T-helper 17 cell (primary cell): ENCODE results near the gene CNPY2. TPM values are rescaled to one million over a fixed set of nuclear protein-coding genes. Genes with fewer than 3 reads are reported as not detected.
A peak's percentile ranks its signal among the peaks of the same experiment; 100 is the strongest.
"Not testable (repeated sequence)": the region's sequence is repeated elsewhere in the genome, so short reads cannot be mapped to it uniquely, and the experiment has no call there.

Experiments
- ATAC-seq: fragments of 150-1000 bp; cut with Tn5 transposase; 2 replicates; pipeline ENCODE4 v1.10.0; 2021; ENCODE audit warnings: mild to moderate bottlenecking, moderate library complexity
- DNase-seq, 3 donors: peaks; one replicate each; pipeline versions ENCODE4 v3.0.0 to v3.0.0-alpha.2; 2020 to 2021
- H3K9me3 ChIP-seq: one replicate; pipeline ENCODE4 v1.7.0; 2013; ENCODE audit warnings: low read length, mild to moderate bottlenecking; ENCODE audit not compliant: control insufficient read depth, poor library complexity, severe bottlenecking
- H3K27ac Mint-ChIP-seq: one replicate; pipeline ENCODE4 v1.8.0; 2022; ENCODE audit warnings: mild to moderate bottlenecking, moderate library complexity, mixed read lengths
- H3K27me3 Mint-ChIP-seq: one replicate; pipeline ENCODE4 v1.8.0; 2022; ENCODE audit warnings: mixed read lengths
- H3K36me3 Mint-ChIP-seq: one replicate; pipeline ENCODE4 v1.8.0; 2022; ENCODE audit warnings: low read depth, mixed read lengths
- H3K4me1 Mint-ChIP-seq: one replicate; pipeline ENCODE4 v1.8.0; 2022; ENCODE audit warnings: mild to moderate bottlenecking, mixed read lengths
- H3K4me3 Mint-ChIP-seq: one replicate; pipeline ENCODE4 v1.8.0; 2022; ENCODE audit warnings: mild to moderate bottlenecking, moderate library complexity, mixed read lengths
- total RNA-seq, 4 donors: library from RNA in 2 of 4; stranded (reverse) in 2 of 4; gene quantifications; one replicate each; pipeline ENCODE4 v1.2.3 and lab custom pipeline; 2022 to 2026

Gene CNPY2
- total RNA-seq, 2 donors from 2014 or later: 47.4 to 53.4 TPM

DNA sequence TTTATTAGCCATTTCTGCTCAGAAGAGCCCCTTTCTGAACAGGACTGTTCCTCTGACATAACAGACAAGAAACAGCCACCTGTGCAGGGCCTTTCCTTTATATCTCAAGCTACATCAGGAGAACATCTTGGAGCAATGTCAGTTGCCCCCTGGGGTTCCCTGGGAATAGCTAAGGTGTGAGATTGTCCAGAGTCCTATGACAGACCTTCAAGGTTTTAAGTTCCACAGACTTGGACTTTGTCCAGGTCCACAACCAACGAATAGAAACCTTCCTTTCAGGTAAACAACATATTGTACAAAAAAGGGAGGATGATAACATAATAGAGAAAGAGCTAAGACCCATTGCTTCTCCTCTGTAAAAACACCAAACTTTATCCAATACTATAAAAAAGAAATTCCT lies 25.8 kb upstream of the CNPY2 start:
- Mint-ChIP-seq H3K27ac (peak overlapping the region; percentile 100), H3K4me3 (no peak overlapping the region), H3K27me3 (no peaks in the 10 kb centered on the region), H3K4me1 (peaks cover 40% of the 10 kb centered on the region), H3K36me3 (peaks cover 8% of the 10 kb centered on the region)
- ATAC-seq (no peak), DNase-seq (no peak)
- no peaks in the 10 kb centered on the region for H3K9me3 ChIP-seq

DNA sequence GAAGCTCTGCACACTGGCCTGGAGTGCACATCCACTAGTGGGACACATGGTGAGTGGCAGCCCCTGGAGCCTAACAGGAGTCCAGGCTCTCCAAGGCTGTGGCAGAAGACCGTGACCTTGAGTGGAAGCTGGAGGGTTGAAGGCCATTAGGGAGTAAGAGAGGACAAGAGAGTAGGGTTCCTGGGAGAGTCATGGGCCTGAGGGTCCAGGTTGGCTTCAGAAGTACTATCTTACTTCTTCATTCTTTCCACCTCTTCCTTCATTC lies 23.3 kb upstream of the CNPY2 start:
- ATAC-seq: no peak
- Mint-ChIP-seq H3K27me3 (no peaks in the 10 kb centered on the region), H3K36me3 (peaks cover 8% of the 10 kb centered on the region), H3K4me3 (peak overlapping the region; percentile 91), H3K4me1 (peaks cover 42% of the 10 kb centered on the region), H3K27ac (peak overlapping the region; percentile 100)
- H3K9me3 ChIP-seq: no peaks in the 10 kb centered on the region
- DNase-seq: no peak

DNA sequence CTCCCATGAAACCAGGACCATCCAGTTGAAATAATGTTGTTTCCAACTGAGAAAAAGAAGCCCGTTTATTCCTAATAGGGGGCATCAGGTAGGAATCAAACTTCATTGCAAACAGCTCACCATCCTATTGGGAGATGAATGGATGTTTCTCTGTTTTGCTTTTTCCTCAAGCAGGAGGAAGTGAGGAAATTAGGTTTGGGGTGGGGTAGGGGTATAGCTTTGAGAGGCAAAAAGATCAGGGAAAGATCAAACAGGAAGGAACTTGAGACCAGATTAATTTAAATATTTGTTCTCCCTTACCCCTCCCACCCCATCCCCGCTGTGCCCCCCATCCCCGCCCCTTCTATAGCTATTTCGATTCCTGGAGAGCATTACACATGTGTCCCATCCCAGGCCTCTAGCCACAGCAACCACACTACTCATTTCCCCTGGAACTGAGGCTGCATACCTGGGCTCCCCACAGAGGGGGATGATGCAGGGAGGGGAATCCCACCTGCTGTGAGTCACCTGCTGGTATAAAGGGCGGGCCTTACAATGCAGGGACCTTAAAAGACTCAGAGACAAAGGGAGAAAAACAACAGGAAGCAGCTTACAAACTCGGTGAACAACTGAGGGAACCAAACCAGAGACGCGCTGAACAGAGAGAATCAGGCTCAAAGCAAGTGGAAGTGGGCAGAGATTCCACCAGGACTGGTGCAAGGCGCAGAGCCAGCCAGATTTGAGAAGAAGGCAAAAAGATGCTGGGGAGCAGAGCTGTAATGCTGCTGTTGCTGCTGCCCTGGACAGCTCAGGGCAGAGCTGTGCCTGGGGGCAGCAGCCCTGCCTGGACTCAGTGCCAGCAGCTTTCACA lies 22.7 kb upstream of the CNPY2 start, which contains the start of gene IL23A:
Gene IL23A (plus strand): TSS at position 577 of the 850 bp plus-strand sequence. CDS start 161 bp downstream, at position 738.
- DNase-seq: peak; percentile 64 to 86 (median 72)
- no peaks in the 10 kb centered on the region for H3K27me3 Mint-ChIP-seq
- H3K4me1 Mint-ChIP-seq: peaks cover 45% of the 10 kb centered on the region
- ATAC-seq: peak; percentile 81
- peak within 1 kb of the TSS; percentile 91 for H3K4me3 Mint-ChIP-seq
- H3K9me3 ChIP-seq: no peaks in the 10 kb centered on the region
- H3K36me3 Mint-ChIP-seq: peaks cover 8% of the 10 kb centered on the region
- H3K27ac Mint-ChIP-seq: peak within 1 kb of the TSS; percentile 100

DNA sequence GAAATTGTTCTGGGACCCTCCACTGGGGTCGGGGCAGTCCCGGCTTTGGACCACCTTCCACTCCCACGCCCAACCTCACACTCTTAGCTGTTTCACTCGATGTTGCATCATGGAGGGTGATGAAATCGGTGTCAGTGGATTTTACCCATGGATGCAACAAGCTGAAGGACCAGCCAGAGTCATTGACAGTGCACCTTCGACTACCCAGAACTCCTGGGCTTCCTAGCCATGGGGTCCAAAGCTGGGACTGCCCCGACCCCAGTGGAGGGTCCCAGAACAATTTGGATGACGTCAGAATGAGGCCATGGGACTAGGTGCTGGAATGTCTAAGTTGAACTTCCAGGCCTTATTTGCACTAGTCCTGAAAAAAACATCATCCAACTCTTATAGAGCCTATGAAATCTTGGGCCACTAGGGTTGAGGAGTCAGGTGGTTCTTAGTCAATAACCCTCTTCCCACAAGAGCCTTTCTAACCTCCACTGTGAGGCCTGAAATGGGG lies 22.0 kb upstream of the CNPY2 start:
- no peak for ATAC-seq
- H3K4me3 Mint-ChIP-seq: peak overlapping the region; percentile 91
- no peaks in the 10 kb centered on the region for H3K27me3 Mint-ChIP-seq
- H3K9me3 ChIP-seq: no peaks in the 10 kb centered on the region
- peaks cover 3% of the 10 kb centered on the region for H3K36me3 Mint-ChIP-seq
- DNase-seq: no peak
- H3K27ac Mint-ChIP-seq: peak overlapping the region; percentile 100
- H3K4me1 Mint-ChIP-seq: peaks cover 48% of the 10 kb centered on the region

DNA sequence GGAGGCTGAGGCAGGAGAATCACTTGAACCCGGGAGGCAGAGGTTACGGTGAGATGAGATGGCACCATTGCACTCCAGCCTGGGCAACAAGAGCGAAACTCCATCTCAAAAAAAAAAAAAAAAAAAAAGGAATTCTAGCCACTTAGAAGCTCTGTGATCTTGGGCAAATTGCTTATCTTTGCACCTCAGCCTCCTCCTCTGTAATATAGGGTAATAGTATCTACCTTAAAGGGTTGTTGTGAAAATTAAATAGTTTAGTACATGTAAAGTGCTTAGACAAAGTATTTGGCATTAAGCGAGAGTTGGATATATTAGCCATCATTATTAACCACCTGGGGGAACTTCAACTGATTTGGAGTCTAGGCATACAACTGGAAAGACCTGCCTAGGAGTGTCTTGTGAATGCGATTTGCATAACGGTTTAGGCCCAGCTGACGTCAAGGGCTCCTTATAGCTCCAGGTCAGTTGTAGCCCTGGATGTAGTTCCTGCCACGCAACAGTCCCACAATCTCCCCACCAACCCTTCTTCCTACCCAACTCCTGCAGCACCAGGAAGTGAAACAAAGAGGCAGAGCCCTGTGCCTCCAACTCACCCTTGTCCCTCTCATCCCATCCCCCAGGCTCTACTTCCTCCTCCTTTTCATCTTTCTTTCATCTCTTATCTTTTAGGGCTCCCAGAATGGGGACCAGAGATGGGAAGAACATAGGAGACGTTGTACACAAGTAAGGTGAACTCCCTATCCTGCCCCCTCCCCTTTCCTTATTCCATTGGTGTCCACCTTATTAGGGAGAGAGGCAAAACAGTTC lies 20.8 kb upstream of the CNPY2 start:
- DNase-seq (no peak), ATAC-seq (no peak)
- Mint-ChIP-seq H3K27ac (peak overlapping the region; percentile 100), H3K27me3 (no peaks in the 10 kb centered on the region), H3K36me3 (peaks cover 3% of the 10 kb centered on the region), H3K4me1 (peaks cover 50% of the 10 kb centered on the region), H3K4me3 (no peak overlapping the region)
- H3K9me3 ChIP-seq: no peaks in the 10 kb centered on the region

DNA sequence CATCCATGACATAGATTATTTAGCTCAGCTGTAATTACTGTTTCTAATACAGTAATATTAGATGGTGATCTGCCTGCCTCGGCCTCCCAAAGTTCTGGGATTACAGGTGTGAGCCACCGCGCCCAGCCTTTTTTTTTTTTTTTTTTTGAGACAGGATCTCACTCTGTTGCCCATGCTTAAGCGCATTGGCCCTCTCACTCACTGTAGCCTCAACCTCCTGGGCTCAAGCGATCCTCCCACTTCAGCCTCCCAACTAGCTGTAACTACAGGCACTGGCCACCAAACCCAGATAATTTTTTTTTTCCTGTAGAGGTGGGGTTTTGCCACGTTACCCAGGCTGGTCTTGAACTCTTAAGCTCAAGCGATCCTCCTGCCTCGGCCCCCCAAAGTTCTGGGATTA lies 19.7 kb upstream of the CNPY2 start:
- DNase-seq, H3K9me3 ChIP-seq, ATAC-seq, H3K4me3 Mint-ChIP-seq, H3K27me3 Mint-ChIP-seq, H3K36me3 Mint-ChIP-seq: not testable (repeated sequence)
- Mint-ChIP-seq H3K27ac (peak overlapping the region; percentile 100), H3K4me1 (peaks cover 48% of the 10 kb centered on the region)

DNA sequence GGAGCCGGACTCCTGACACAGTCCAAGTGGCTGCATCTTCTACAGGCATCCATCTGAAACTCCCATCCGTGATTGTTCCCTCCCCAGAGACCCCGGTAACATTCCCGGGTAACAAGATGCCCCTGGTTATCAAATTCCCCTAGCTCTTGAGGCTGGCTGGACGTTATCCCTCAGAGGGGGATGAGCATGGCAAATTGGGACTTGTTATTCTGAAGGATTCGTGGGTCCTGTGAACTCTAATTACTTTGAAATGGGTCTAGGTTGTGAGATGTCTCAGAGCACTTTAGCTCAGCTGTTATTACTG lies 18.7 kb upstream of the CNPY2 start:
- peaks cover 41% of the 10 kb centered on the region for H3K4me1 Mint-ChIP-seq

DNA sequence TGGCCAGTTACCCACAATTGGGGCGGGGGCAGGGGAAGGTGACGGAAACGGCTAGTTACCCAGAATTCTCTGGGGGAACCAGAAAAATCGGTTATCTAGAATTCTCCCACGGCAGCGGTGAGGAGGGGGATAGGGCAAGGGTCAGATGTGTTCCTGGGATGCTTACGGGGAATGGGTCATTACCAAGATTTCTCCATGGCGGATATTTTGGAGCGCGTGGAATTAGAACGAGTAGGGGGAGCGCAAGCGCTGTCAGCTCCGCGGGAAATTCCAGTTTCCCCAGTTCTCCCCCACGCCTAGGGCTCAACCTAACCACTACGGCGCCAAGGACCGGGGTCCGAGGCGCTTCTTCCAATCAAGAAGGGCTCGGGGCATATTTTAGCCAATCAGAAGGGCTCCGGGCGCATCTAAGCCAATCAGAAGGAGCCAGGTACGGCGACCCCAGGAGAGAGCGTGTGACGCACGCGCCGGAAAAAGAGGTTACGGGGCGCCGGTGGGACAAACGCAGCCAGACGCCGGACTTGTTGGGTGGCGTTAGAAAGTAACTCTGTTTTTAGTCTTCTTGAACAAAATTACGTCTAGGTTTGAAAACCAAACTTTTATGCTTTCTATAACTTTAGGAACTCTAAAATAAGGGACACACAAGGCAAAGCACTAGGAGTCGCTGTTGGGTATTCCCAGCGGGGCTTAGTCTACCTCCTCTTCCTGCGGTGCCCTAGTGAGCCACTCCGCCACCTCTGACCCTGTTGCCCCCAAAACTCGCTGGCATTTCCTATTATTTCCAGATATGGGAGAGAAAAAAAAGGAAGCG lies 18.1 kb upstream of the CNPY2 start, which contains the start of gene PAN2:
Gene PAN2 (minus strand): TSS at position 322 of the 811 bp plus-strand sequence. CDS start 906 bp downstream, outside the sequence.
- Mint-ChIP-seq H3K36me3 (peaks cover 3% of the 10 kb centered on the region), H3K27ac (peak within 1 kb of the TSS; percentile 100), H3K27me3 (no peaks in the 10 kb centered on the region), H3K4me3 (peak within 1 kb of the TSS; percentile 90), H3K4me1 (peaks cover 36% of the 10 kb centered on the region)
- DNase-seq (peak; percentile 77 to 89 (median 85)), ATAC-seq (peak; percentile 86)
- H3K9me3 ChIP-seq: no peaks in the 10 kb centered on the region

More for the DNA sequence above, 18.7 kb upstream of the CNPY2 start:
- Mint-ChIP-seq H3K36me3 (peaks cover 3% of the 10 kb centered on the region), H3K4me3 (peak overlapping the region; percentile 90), H3K27ac (peak overlapping the region; percentile 100), H3K27me3 (no peaks in the 10 kb centered on the region)
- DNase-seq (no peak), ATAC-seq (no peak)
- H3K9me3 ChIP-seq: no peaks in the 10 kb centered on the region

DNA sequence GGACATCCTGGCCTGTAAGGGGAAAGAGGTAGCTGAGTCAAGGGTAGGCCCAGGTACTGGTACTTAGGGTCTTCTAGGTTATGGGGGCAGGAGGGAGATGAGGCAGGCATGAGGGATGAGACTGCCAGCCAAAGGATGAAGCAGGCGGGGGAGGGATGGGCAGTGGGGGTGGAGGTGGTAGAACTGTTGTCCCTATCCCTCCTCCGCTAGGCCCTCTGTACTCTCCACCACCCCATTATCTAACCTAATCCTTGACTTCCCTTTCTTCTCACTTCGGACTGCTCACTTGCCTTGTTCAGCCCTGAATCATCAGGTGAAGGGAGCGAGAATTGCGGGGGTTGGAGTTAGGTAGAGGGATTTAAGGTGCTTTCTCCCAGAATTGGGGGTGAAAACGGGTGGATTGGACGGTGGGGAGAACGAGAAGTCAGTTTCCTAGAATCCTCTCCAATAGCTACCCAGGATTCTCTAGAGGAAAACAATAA lies 17.4 kb upstream of the CNPY2 start:
- H3K27ac Mint-ChIP-seq: peak overlapping the region; percentile 100
- H3K27me3 Mint-ChIP-seq: no peaks in the 10 kb centered on the region
- H3K36me3 Mint-ChIP-seq: no peaks in the 10 kb centered on the region
- peak overlapping the region; percentile 90 for H3K4me3 Mint-ChIP-seq
- no peaks in the 10 kb centered on the region for H3K9me3 ChIP-seq
- no peak for ATAC-seq
- DNase-seq: no peak
- H3K4me1 Mint-ChIP-seq: peaks cover 30% of the 10 kb centered on the region

DNA sequence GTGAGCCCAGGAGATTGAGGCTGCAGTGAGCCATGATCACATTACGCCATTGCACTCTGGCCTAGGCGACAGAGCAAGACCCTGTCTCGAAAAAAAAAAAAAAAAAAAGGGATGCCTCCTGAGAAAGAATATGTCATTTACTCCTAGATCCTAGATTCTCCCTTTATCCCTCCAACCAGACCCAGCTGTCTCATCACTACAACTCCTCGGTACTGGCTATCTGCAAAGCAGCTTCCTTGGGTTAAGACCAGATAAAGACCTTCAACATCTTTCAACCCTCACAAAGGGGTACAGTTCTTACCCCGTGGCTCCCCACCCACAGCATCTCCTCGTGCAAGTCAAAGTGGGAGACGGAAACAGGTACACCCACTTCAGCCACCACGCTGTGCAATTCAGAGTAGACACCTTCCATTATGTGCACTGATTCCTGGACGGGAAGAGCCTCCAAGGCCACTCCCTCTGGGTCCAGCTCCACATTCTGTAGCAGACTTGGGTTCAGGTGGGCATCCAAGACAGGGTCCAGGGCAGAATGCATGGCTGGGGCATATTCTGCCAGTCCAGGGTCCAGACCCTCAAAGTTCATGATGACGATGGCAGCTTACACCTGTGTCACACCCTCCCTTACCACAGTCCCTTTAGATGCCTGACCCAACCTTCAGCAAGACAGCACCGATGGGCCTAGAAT lies 16.9 kb upstream of the CNPY2 start:
- DNase-seq: no peak
- Mint-ChIP-seq H3K27ac (peak overlapping the region; percentile 100), H3K4me1 (peaks cover 28% of the 10 kb centered on the region), H3K36me3 (peaks cover 5% of the 10 kb centered on the region), H3K27me3 (no peaks in the 10 kb centered on the region), H3K4me3 (peak overlapping the region; percentile 90)
- ATAC-seq: no peak
- H3K9me3 ChIP-seq: no peaks in the 10 kb centered on the region

DNA sequence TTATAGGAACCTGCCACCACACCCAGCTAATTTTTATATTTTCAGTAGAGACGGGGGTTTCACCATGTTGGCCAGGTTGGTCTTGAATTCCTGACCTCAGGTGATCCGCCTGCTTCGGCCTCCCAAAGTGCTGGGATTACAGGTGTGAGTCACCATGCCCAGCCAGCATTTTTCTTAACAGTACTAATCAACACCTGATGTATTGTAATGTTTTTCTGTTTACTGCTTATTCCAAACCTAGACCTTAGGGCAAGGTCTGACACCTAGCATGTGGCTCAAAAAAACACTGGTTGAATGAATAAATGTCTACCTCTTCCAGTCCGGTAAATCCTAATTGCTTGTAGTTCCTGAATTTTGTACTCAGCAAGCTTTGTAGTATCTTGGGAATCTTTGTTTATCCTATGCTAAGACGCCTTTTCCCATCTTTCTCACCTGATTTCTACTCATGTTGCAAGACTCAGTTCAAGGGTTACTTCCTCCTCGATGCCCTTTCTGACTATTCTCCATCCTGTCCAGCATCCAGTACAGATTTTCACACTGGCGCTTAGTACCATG lies 15.2 kb upstream of the CNPY2 start:
- no peaks in the 10 kb centered on the region for H3K27me3 Mint-ChIP-seq
- H3K9me3 ChIP-seq: no peaks in the 10 kb centered on the region
- peak overlapping the region; percentile 100 for H3K27ac Mint-ChIP-seq
- H3K36me3 Mint-ChIP-seq: peaks cover 15% of the 10 kb centered on the region
- DNase-seq (no peak), ATAC-seq (no peak)
- no peak overlapping the region for H3K4me3 Mint-ChIP-seq
- H3K4me1 Mint-ChIP-seq: peaks cover 30% of the 10 kb centered on the region

DNA sequence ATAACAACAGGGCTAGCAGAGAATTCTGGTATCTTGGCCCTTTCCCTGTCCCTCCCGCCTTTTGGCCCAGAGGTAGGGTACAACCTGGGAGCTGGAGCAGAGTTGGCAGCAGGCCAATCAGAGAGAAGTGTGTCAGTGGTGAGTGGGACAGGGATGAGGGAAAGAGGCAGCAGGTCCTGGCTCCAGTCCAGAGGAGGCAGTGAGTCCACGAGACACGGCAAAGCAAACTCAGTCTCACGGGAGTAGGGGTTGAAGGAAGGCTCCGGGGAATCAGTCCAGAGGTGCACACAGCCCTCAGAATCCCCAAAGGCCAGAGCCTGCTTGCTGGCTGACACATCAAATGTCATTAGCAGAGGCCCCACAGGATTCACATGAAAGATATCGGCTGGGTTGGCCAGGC lies 10.7 kb upstream of the CNPY2 start:
- no peak for ATAC-seq
- H3K27ac Mint-ChIP-seq: peak overlapping the region; percentile 41
- H3K27me3 Mint-ChIP-seq: no peaks in the 10 kb centered on the region
- peaks cover 33% of the 10 kb centered on the region for H3K36me3 Mint-ChIP-seq
- H3K4me3 Mint-ChIP-seq: no peak overlapping the region
- DNase-seq: no peak
- no peaks in the 10 kb centered on the region for H3K9me3 ChIP-seq
- peaks cover 21% of the 10 kb centered on the region for H3K4me1 Mint-ChIP-seq
